GM11168 (cell line): Measurements from ENCODE around the gene SYT13.

Experiments used
- in situ Hi-C: fragments of 300-500 bp; cut with MboI; formaldehyde crosslinking; loops from one replicate; pipeline ENCODE4 v1.12.0; 2022; ENCODE audit warnings: low sequenced_read_pairs; ENCODE audit not compliant: unreplicated experiment

Gene SYT13

GRCh38 chr11:45227836-45228235 lies 58.3 kb downstream of the SYT13 start:
- in situ Hi-C loops = no loop called here

- in situ Hi-C loops = no loop called here
Measured at GRCh38 chr11:45226901-45227300, 59.2 kb downstream of the SYT13 start.

GRCh38 chr11:45225961-45226871 lies 59.9 kb downstream of the SYT13 start:
- in situ Hi-C loops = no loop called here

GRCh38 chr11:45225277-45225676 lies 60.9 kb downstream of the SYT13 start:
- in situ Hi-C loops = no loop called here

GRCh38 chr11:45224766-45225165 lies 61.4 kb downstream of the SYT13 start:
- in situ Hi-C loops = no loop called here

- in situ Hi-C loops = no loop called here
Measured at GRCh38 chr11:45223496-45223895, 62.6 kb downstream of the SYT13 start.

- in situ Hi-C loops = no loop called here
Measured at GRCh38 chr11:45219411-45219810, 66.7 kb downstream of the SYT13 start.

GRCh38 chr11:45218705-45219104 lies 67.4 kb downstream of the SYT13 start:
- in situ Hi-C loops = no loop called here

- in situ Hi-C loops = no loop called here
Measured at GRCh38 chr11:45217991-45218390, 68.2 kb downstream of the SYT13 start.

GRCh38 chr11:45216901-45217300 lies 69.2 kb downstream of the SYT13 start:
- in situ Hi-C loops = no loop called here

- in situ Hi-C loops = no loop called here
Measured at GRCh38 chr11:45216031-45216430, 70.1 kb downstream of the SYT13 start.

GRCh38 chr11:45215098-45215865 lies 70.9 kb downstream of the SYT13 start:
- in situ Hi-C loops = no loop called here

- in situ Hi-C loops = no loop called here
Measured at GRCh38 chr11:45213717-45214116, 72.4 kb downstream of the SYT13 start.

- in situ Hi-C loops = no loop called here
Measured at GRCh38 chr11:45213316-45213665, 72.8 kb downstream of the SYT13 start.

GRCh38 chr11:45212566-45213315 lies 73.4 kb downstream of the SYT13 start:
- in situ Hi-C loops = no loop called here

GRCh38 chr11:45211732-45212131 lies 74.4 kb downstream of the SYT13 start:
- in situ Hi-C loops = no loop called here

GRCh38 chr11:45210846-45211245 lies 75.3 kb downstream of the SYT13 start:
- in situ Hi-C loops = no loop called here

GRCh38 chr11:45209891-45210699 lies 76.0 kb downstream of the SYT13 start:
- in situ Hi-C loops = no loop called here

GRCh38 chr11:45209000-45209879 lies 76.9 kb downstream of the SYT13 start:
- in situ Hi-C loops = no loop called here
